ENCODE data around the gene BUB1B. TPM values are rescaled to one million over a fixed set of nuclear protein-coding genes. Genes with fewer than 3 reads are reported as not detected.
"Not testable (repeated sequence)": the region's sequence is repeated elsewhere in the genome, so short reads cannot be mapped to it uniquely, and the experiment has no call there.

Gene BUB1B
- polyA plus RNA-seq, 1 of the 3 experiments (the other 2 are of a cell fraction), result 12.6 TPM

DNA sequence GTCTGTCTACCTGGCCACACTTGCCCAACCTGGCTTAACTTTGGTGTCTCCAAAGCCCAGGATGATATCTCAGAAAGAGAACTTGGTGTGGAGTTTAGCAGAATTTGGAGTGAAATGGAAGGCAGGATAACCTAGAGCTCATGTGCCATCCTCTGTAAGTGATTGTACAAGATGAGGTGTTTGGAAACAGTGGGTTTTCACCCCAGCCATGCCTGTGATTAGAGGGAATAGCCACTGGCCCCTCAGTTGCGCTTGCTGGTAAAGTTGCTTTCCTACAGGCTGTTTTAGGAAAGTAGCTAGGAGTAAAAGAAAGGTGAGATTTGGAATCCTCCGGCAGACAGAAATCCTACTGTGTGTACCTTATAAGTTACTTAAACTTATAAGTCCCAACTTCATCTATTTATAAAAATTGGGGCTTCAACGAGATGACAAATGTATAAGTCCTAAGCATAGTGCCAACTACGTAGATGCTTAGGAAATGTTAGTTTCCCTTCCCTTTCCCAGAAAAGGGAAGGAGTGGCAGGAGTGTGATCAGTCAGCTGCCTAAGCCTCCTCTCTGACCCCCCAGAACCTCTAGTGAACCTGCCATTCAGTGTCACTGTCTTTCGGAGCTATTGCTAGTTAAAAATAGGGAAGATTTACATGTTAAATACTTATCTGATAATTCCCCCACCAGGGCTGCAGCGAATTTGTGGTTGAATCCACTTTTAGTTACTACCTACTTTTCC, 38.8 kb upstream of the BUB1B start (continued):
- TF ChIP-seq, protein P1, sequence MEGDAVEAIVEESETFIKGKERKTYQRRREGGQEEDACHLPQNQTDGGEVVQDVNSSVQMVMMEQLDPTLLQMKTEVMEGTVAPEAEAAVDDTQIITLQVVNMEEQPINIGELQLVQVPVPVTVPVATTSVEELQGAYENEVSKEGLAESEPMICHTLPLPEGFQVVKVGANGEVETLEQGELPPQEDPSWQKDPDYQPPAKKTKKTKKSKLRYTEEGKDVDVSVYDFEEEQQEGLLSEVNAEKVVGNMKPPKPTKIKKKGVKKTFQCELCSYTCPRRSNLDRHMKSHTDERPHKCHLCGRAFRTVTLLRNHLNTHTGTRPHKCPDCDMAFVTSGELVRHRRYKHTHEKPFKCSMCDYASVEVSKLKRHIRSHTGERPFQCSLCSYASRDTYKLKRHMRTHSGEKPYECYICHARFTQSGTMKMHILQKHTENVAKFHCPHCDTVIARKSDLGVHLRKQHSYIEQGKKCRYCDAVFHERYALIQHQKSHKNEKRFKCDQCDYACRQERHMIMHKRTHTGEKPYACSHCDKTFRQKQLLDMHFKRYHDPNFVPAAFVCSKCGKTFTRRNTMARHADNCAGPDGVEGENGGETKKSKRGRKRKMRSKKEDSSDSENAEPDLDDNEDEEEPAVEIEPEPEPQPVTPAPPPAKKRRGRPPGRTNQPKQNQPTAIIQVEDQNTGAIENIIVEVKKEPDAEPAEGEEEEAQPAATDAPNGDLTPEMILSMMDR (IDR thresholded peaks at IDR 0.05), result no peak
- TF ChIP-seq SMC3 (IDR thresholded peaks at IDR 0.05; ENCODE audit: low read depth, low read length), result no peak
- TF ChIP-seq NFIC (IDR thresholded peaks at IDR 0.05; ENCODE audit: borderline replicate concordance), result no peak
- no peak for TF ChIP-seq CHD2 (IDR thresholded peaks at IDR 0.05; ENCODE audit: low read length, partially characterized antibody)
- no peak for TF ChIP-seq ELF1 (IDR thresholded peaks at IDR 0.05)
- no peak for TF ChIP-seq MAX (IDR thresholded peaks at IDR 0.05; ENCODE audit: low read depth)

GRCh38 chr15:40122989-40123388, 37.9 kb upstream of the BUB1B start:
- H3F3A ChIP-seq (replicated peaks; ENCODE audit: insufficient read depth); H3K9me2 ChIP-seq; H3K79me2 ChIP-seq (ENCODE audit: insufficient read depth); H3K36me3 ChIP-seq (replicated peaks in 1 of 2; ENCODE audit: control insufficient read depth in 1 of 2, insufficient read depth in 2 of 2, low read length in 1 of 2); H3K9ac ChIP-seq; H3K4me3 ChIP-seq (ENCODE audit: low read depth in 2 of 2, low read length in 1 of 2); POLR2A ChIA-PET; H4K20me1 ChIP-seq (ENCODE audit: insufficient read depth); H3K4me1 ChIP-seq (ENCODE audit: control insufficient read depth in 1 of 2, insufficient read depth in 2 of 2, low read depth in 1 of 2, low read length in 1 of 2); H3K27me3 ChIP-seq (ENCODE audit: insufficient read depth); H2AFZ ChIP-seq (ENCODE audit: low read depth); H3K4me2 ChIP-seq; DNase-seq; H3K9me3 ChIP-seq; H3K27ac ChIP-seq (ENCODE audit: low read depth in 2 of 2, low read length in 1 of 2): not testable (repeated sequence)
- 100% methylated on average over 1 of the region's 1 CpG for WGBS (ENCODE audit: low lambda C conversion rate)
- CTCF ChIA-PET, result interaction anchor here (1.2 to 2.1 kb wide), 5 partner anchors 18 to 152 kb away, joined by 3 to 7 read pairs (median 4); no protein-coding TSS in a partner anchor

DNA sequence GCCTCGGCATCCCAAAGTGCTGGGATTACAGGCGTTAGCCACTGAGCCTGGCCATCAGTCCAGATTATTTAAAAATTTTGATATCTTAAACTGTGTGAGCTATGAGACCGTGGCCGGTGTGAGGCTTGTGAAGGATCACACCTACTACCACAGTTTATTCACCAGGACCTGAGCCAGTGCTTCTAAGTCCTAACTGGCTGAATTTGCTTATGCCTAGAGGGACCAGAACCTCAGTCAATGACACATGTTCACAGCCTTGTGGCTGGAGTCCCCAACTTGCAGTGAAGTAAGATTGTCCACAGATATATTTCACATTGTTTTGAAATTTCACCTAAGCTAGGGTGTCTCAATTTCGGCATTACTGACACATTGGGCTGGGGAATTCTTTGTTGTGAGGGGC, 37.0 kb upstream of the BUB1B start:
- 85% methylated on average over 4 of the region's 5 CpGs for WGBS (ENCODE audit: low lambda C conversion rate)
- H3K27me3 ChIP-seq (ENCODE audit: insufficient read depth), result peaks cover 17% of the 10 kb centered on the region; the same call in 1 of the 2 replicates
- POLR2A ChIA-PET, result not testable (repeated sequence)

GRCh38 chr15:40124333-40124732, 36.5 kb upstream of the BUB1B start:
- H3K36me3 ChIP-seq (replicated peaks in 1 of 2; ENCODE audit: control insufficient read depth in 1 of 2, insufficient read depth in 2 of 2, low read length in 1 of 2); POLR2A ChIA-PET; H3K4me2 ChIP-seq; H3K4me1 ChIP-seq (ENCODE audit: control insufficient read depth in 1 of 2, insufficient read depth in 2 of 2, low read depth in 1 of 2, low read length in 1 of 2); H2AFZ ChIP-seq (ENCODE audit: low read depth); H4K20me1 ChIP-seq (ENCODE audit: insufficient read depth); H3K9me3 ChIP-seq; H3K79me2 ChIP-seq (ENCODE audit: insufficient read depth); DNase-seq; H3F3A ChIP-seq (replicated peaks; ENCODE audit: insufficient read depth); H3K27ac ChIP-seq (ENCODE audit: low read depth in 2 of 2, low read length in 1 of 2); H3K9me2 ChIP-seq; H3K4me3 ChIP-seq (ENCODE audit: low read depth in 2 of 2, low read length in 1 of 2); H3K9ac ChIP-seq: not testable (repeated sequence)
- peaks cover 20% of the 10 kb centered on the region; the same call in 1 of the 2 replicates for H3K27me3 ChIP-seq (ENCODE audit: insufficient read depth)
- CTCF ChIA-PET, result interaction anchor here (1.3 to 1.6 kb wide), 2 partner anchors 20 to 79 kb away, joined by 4 read pairs; no protein-coding TSS in a partner anchor
- WGBS (ENCODE audit: low lambda C conversion rate), result 78% methylated on average over 3 of the region's 3 CpGs

More for the DNA sequence above, 37.0 kb upstream of the BUB1B start:
- CTCF ChIA-PET, result interaction anchor here (1.3 to 1.6 kb wide), 2 partner anchors 19 to 78 kb away, joined by 4 read pairs; no protein-coding TSS in a partner anchor
- not testable (repeated sequence) for H3K27ac ChIP-seq (ENCODE audit: low read depth in 2 of 2, low read length in 1 of 2); H3K9ac ChIP-seq; H3K4me1 ChIP-seq (ENCODE audit: control insufficient read depth in 1 of 2, insufficient read depth in 2 of 2, low read depth in 1 of 2, low read length in 1 of 2); H3K4me3 ChIP-seq (ENCODE audit: low read depth in 2 of 2, low read length in 1 of 2); H3F3A ChIP-seq (replicated peaks; ENCODE audit: insufficient read depth); H3K9me3 ChIP-seq; H3K4me2 ChIP-seq; DNase-seq; H2AFZ ChIP-seq (ENCODE audit: low read depth); H3K9me2 ChIP-seq; H3K36me3 ChIP-seq (replicated peaks in 1 of 2; ENCODE audit: control insufficient read depth in 1 of 2, insufficient read depth in 2 of 2, low read length in 1 of 2); H3K79me2 ChIP-seq (ENCODE audit: insufficient read depth); H4K20me1 ChIP-seq (ENCODE audit: insufficient read depth)

GRCh38 chr15:40124807-40125285, 36.0 kb upstream of the BUB1B start:
- H3K9me3 ChIP-seq, result not testable (repeated sequence)
- WGBS (ENCODE audit: low lambda C conversion rate), result 85% methylated on average over 5 of the region's 5 CpGs

More at GRCh38 chr15:40124807-40125285, 36.0 kb upstream of the BUB1B start:
- CTCF ChIA-PET, result interaction anchor here (1.6 kb wide), 1 partner anchor 20 kb away, joined by 4 read pairs; no protein-coding TSS in a partner anchor
- H3F3A ChIP-seq (replicated peaks; ENCODE audit: insufficient read depth); H3K4me2 ChIP-seq; DNase-seq; H3K9ac ChIP-seq; H3K4me1 ChIP-seq (ENCODE audit: control insufficient read depth in 1 of 2, insufficient read depth in 2 of 2, low read depth in 1 of 2, low read length in 1 of 2); H3K79me2 ChIP-seq (ENCODE audit: insufficient read depth); H3K4me3 ChIP-seq (ENCODE audit: low read depth in 2 of 2, low read length in 1 of 2); POLR2A ChIA-PET; H3K27ac ChIP-seq (ENCODE audit: low read depth in 2 of 2, low read length in 1 of 2); H2AFZ ChIP-seq (ENCODE audit: low read depth); H4K20me1 ChIP-seq (ENCODE audit: insufficient read depth); H3K36me3 ChIP-seq (replicated peaks in 1 of 2; ENCODE audit: control insufficient read depth in 1 of 2, insufficient read depth in 2 of 2, low read length in 1 of 2); H3K9me2 ChIP-seq: not testable (repeated sequence)
- H3K27me3 ChIP-seq (ENCODE audit: insufficient read depth), result peaks cover 20% of the 10 kb centered on the region; the same call in 1 of the 2 replicates
